ENCODE results near the gene HTR2A.
A peak's percentile ranks its signal among the peaks of the same experiment; 100 is the strongest.
"Not testable (repeated sequence)": the region's sequence is repeated elsewhere in the genome, so short reads cannot be mapped to it uniquely, and the experiment has no call there.

HTR2A gene

DNA sequence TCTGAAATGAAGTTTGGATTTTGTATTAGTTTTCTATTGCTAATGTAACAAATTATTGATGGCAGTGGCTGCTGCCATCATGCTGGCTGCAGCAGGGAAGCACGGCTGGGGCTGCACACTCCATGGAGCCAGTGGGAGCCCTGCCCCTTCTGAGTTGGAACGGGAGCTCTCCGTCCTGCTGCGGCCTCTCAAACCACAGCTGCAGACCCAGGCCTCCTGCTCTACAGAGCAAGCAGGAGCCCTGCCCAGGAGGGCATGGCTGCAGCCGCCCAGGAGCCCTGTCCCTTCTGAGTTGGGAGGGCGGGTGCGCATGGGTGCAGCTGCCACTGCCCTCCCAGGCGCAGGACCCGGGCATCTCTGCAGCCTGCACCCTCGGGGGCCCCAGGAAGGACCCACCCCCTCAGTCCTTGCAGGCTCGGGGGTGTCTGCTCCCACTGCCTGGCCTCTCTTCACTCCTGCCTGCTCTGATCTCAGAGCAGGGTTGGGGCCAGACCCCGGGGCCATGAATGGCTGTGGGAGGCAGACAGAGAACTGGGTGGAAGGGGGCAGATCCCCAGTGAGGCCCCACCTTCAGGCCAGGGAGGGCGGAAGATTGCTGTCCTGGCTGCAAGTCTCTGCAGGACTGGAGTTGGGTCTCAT is 78.9 kb downstream of the HTR2A start:
- H3K4me1 Mint-ChIP-seq (ENCODE audit: low read depth in 2 of 2), result no peaks in the 10 kb centered on the region
- no peaks in the 10 kb centered on the region for H3K36me3 Mint-ChIP-seq (ENCODE audit: insufficient read depth)
- peaks cover 0 to 3% of the 10 kb centered on the region in 2 donors for H3K9me3 Mint-ChIP-seq
- no peak overlapping the region for H3K27ac Mint-ChIP-seq
- DNase-seq (no peak), ATAC-seq (replicated peaks) (no peak)
- no peak overlapping the region for H3K4me3 Mint-ChIP-seq
- peaks cover 11 to 24% of the 10 kb centered on the region in 2 donors for H3K27me3 Mint-ChIP-seq

DNA sequence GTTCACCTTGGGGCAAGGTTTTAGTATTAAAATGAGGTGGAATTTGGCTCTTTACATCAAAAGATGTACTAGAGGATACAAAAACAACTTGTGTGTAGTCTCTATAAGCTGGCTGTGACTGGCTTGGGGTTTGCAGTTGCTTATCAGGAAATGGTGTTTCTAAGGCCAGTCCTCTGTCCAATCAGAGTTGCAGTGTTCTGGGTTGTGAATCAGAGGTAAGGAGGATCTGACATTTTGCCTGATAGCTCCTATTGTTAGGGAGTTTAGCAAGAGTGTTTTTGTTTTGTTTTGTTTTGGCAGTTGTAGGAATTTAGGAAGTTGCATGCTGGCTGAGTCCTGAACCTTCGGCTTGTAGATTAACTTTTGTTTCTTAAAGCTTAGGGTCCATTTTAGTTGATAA is 79.8 kb downstream of the HTR2A start:
- Mint-ChIP-seq H3K27ac (no peak overlapping the region), H3K4me3 (no peak overlapping the region), H3K4me1 (ENCODE audit: low read depth in 2 of 2) (no peaks in the 10 kb centered on the region), H3K36me3 (ENCODE audit: insufficient read depth) (no peaks in the 10 kb centered on the region), H3K27me3 (peaks cover 20 to 27% of the 10 kb centered on the region in 2 donors), H3K9me3 (peaks cover 4 to 11% of the 10 kb centered on the region in 2 donors)
- no peak for DNase-seq
- no peak for ATAC-seq (replicated peaks)

DNA sequence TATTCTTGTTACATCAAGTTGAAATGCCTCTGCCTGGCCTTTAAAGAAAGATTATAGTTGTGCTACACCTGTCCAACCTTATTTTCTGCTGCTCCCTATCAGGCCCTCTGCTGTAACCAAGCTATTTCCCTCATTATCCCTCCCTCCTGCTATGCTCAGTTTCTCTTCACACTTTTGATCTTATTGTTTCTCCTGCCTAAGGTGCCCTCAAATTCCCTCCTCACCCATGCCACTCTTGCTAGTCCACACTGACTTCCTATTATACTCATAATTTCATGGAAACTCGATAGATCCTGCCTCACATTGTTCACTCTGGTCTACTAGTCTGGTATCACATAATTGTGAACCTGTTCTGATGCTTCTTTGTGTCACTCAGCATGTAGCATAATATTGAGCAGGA is 80.5 kb downstream of the HTR2A start:
- DNase-seq, result no peak
- H3K27ac Mint-ChIP-seq, result no peak overlapping the region
- ATAC-seq (replicated peaks), result no peak

DNA sequence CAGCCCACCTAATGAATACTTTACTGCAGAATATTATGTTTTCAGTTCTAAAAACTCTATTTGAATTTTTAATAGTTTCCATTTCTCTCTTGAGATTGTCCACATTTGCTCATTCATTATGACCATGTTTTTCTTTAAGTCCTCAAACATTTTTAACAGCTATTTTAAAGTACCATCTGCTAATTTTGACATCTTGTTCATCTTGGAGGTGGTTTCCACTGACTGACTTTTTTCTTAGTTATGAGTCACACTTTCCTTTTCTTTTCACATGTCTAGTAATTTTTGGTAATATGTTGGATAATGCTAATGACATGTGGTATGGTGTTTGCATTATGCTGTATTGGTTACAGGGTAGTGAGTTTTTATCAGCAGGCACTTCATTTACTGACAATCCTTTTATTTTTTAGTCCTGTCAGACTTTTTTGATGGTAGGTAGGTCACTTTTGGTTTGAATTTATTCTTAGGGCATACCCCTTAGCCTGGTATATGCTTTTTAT is 84.5 kb downstream of the HTR2A start:
- Mint-ChIP-seq H3K36me3 (ENCODE audit: insufficient read depth) (no peaks in the 10 kb centered on the region), H3K4me3 (no peak overlapping the region), H3K27ac (no peak overlapping the region), H3K4me1 (ENCODE audit: low read depth in 2 of 2) (no peaks in the 10 kb centered on the region), H3K9me3 (peaks cover 5 to 15% of the 10 kb centered on the region in 2 donors), H3K27me3 (peaks cover 34 to 39% of the 10 kb centered on the region in 2 donors)
- ATAC-seq (replicated peaks), result no peak
- DNase-seq, result no peak

More for the DNA sequence above, 80.5 kb downstream of the HTR2A start:
- Mint-ChIP-seq H3K36me3 (ENCODE audit: insufficient read depth) (no peaks in the 10 kb centered on the region), H3K4me1 (ENCODE audit: low read depth in 2 of 2) (no peaks in the 10 kb centered on the region), H3K9me3 (peaks cover 5 to 15% of the 10 kb centered on the region in 2 donors), H3K4me3 (no peak overlapping the region), H3K27me3 (peaks cover 24 to 31% of the 10 kb centered on the region in 2 donors)

DNA sequence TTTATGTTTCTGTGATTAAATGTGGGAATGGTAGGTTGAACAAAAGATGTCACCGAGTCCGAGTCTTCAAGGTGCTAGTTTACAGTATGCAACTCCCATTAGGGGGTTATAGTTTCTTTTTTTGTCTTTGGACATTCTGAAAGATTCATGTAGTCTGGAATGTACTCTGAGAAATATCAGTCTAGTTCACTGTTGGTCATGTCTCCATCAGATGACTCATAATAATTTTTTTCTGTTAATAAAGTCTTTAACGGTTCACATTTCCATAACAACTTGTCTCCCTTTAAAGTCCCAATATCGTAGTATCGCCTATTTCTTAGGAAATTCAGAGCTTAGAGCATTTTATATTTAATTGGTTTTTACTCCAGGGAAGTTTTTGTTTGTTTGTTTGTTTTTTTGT is 86.4 kb downstream of the HTR2A start:
- Mint-ChIP-seq H3K36me3 (ENCODE audit: insufficient read depth) (no peaks in the 10 kb centered on the region), H3K4me3 (no peak overlapping the region), H3K4me1 (ENCODE audit: low read depth in 2 of 2) (no peaks in the 10 kb centered on the region), H3K27ac (no peak overlapping the region), H3K27me3 (peaks cover 25 to 40% of the 10 kb centered on the region in 2 donors), H3K9me3 (peaks cover 5 to 15% of the 10 kb centered on the region in 2 donors)
- ATAC-seq (replicated peaks) (no peak), DNase-seq (no peak)

DNA sequence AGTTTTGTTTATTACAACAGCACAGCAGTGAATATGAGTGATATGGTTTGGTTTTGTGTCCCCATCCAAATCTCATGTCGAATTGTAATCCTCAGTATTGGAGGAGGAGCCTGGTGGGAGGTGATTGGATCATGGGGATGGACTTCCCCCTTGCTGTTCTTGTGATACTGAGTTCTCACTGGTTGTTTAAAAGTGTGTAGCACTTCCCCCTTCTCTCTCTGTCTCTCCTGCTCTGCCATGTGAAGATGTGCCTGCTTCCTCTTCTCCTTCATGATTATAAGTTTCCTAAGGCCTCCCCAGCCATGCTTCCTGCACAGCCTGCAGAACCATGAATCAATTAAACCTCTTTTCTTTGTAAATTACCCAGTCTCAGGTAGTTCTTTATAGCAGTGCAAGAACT is 91.9 kb downstream of the HTR2A start:
- not testable (repeated sequence) for H3K4me1 Mint-ChIP-seq (ENCODE audit: low read depth in 2 of 2); ATAC-seq (replicated peaks); DNase-seq; H3K4me3 Mint-ChIP-seq; H3K27ac Mint-ChIP-seq; H3K36me3 Mint-ChIP-seq (ENCODE audit: insufficient read depth); H3K9me3 Mint-ChIP-seq
- H3K27me3 Mint-ChIP-seq, result peaks cover 9 to 23% of the 10 kb centered on the region in 2 donors

DNA sequence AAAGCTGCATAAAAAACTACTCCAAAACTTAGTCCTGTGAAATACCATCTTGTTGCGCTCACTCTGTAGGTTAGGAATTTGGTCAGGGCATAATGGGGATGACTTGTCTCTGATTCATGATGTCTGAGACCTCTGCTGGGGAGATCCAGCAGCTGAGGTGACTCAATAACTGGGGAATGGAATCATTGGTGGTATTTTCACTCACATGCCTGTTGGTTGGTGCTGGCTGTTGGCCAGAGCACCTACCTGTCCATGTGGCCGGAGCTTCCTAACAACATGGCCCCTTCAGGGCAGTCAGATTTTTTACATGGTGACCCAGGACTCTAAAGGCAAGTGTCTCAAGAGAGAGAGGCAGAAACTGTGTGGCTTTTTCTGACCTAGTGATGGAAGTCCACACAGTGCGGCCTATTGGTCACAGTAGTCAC is 92.5 kb downstream of the HTR2A start:
- no peak for ATAC-seq (replicated peaks)
- Mint-ChIP-seq H3K27ac (no peak overlapping the region), H3K4me3 (no peak overlapping the region), H3K4me1 (ENCODE audit: low read depth in 2 of 2) (no peaks in the 10 kb centered on the region), H3K36me3 (ENCODE audit: insufficient read depth) (no peaks in the 10 kb centered on the region), H3K27me3 (peaks cover 9 to 23% of the 10 kb centered on the region in 2 donors), H3K9me3 (no peaks in the 10 kb centered on the region)
- DNase-seq, result no peak

DNA sequence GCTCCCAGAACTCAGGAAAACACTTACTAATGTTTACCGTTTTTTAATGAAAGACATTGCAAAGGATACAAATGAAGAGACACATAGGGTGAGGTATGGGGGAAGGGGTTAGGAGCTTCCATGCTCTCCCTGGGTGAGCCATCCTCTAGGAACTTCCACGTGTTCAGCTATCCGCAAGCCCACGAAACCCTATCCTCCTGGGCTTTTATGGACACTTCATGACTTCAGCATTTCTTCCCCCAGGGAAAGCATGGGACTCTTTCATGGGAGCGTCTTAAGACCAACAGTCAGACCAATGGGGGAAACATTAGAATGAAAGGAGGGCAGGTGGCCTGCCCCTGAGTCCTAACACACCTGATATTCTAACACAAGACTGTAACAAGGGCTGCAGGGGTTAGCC is 93.3 kb downstream of the HTR2A start:
- ATAC-seq (replicated peaks), result no peak

DNA sequence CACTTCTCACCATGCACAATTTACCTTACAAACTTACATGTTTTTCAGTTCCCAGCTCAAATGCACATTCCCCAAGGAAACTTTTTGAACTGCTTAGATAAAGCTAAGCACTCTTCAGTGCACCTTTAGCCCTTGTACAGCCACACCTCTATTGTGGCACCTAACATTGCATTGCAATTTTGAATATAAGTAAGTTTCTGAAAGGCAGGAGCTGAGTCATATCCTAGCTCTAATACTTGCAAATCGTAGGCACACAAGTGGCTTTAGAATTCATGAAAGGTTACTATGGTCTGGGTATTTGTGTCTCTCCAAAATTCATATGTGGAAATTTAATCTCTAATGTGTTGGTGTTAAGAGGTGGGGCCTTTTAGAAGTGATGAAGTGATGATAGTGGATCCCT is 95.0 kb downstream of the HTR2A start:
- Mint-ChIP-seq H3K27me3 (peaks cover 0 to 10% of the 10 kb centered on the region in 2 donors), H3K36me3 (ENCODE audit: insufficient read depth) (no peaks in the 10 kb centered on the region), H3K4me3 (no peak overlapping the region), H3K27ac (no peak overlapping the region), H3K9me3 (no peaks in the 10 kb centered on the region), H3K4me1 (ENCODE audit: low read depth in 2 of 2) (peaks cover 3 to 6% of the 10 kb centered on the region in 2 donors)
- DNase-seq (no peak), ATAC-seq (replicated peaks) (no peak)

More for the DNA sequence above, 93.3 kb downstream of the HTR2A start:
- no peaks in the 10 kb centered on the region for H3K9me3 Mint-ChIP-seq
- no peaks in the 10 kb centered on the region for H3K4me1 Mint-ChIP-seq (ENCODE audit: low read depth in 2 of 2)
- no peak overlapping the region for H3K27ac Mint-ChIP-seq
- no peaks in the 10 kb centered on the region for H3K36me3 Mint-ChIP-seq (ENCODE audit: insufficient read depth)
- peaks cover 9 to 23% of the 10 kb centered on the region in 2 donors for H3K27me3 Mint-ChIP-seq
- no peak for DNase-seq
- H3K4me3 Mint-ChIP-seq, result no peak overlapping the region

DNA sequence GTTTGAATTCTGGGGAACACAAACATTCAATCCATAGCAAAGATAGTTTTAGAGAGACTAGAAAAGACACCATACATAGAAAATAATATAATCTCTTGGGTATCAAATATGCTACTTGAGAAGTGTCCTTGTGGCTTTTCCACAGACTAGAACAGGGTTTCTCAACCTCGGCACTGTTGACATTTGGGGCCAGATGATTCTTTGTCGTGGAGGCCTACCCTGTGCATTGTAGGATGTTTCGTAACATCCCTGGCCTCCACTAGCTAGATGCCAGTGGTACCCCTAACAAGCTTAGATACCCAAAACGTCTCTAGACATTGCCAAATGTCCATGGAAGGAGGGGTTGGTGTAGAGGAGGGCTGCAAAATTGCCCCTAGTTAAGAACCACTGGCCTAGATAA is 97.7 kb downstream of the HTR2A start:
- no peak for DNase-seq
- Mint-ChIP-seq H3K9me3 (no peaks in the 10 kb centered on the region), H3K27ac (no peak overlapping the region), H3K36me3 (ENCODE audit: insufficient read depth) (no peaks in the 10 kb centered on the region), H3K4me1 (ENCODE audit: low read depth in 2 of 2) (peaks cover 13 to 19% of the 10 kb centered on the region in 2 donors), H3K4me3 (no peak overlapping the region), H3K27me3 (peaks cover 0 to 7% of the 10 kb centered on the region in 2 donors)
- no peak for ATAC-seq (replicated peaks)

DNA sequence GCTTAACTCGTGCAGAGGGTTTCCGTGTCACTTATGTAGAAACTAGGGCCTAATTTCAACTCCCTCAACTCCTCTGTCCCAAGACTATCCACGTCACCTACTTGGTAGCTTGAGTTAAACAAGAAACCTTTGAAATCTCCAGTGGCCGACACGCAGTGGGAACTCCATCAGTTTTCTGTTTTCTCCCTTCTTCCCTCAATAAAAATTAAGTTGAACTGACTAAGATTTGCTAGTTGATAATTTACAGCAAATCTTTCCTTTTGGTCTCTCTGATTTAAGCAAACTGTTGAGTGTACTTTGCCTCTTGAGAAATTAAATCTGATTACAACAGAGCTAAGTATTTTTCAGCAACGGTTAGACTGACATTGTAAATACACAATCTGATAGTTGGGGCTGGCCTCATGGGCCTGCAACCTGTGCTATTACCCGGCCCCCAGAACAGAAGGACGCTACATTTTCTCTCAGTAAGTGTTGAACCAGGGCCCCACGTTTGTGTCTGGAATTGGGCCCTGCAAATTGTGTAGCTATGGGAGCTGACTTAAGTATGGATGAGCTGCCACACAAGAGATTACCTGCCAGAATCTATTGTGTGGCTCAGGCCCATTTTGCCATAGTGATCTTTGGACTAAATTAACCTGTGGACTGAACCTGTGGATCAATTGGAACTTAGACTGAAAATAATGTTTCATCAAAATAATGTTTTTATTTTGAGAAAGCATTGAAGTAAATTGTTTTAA is 99.2 kb downstream of the HTR2A start:
- peaks cover 19 to 25% of the 10 kb centered on the region in 2 donors for H3K4me1 Mint-ChIP-seq (ENCODE audit: low read depth in 2 of 2)
- no peaks in the 10 kb centered on the region for H3K9me3 Mint-ChIP-seq
- DNase-seq (no peak), ATAC-seq (replicated peaks) (no peak)
- H3K36me3 Mint-ChIP-seq (ENCODE audit: insufficient read depth), result no peaks in the 10 kb centered on the region
- peak overlapping the region; percentile 94 to 95 for H3K27ac Mint-ChIP-seq
- no peaks in the 10 kb centered on the region for H3K27me3 Mint-ChIP-seq
- peak overlapping the region; percentile 92 to 94 for H3K4me3 Mint-ChIP-seq

DNA sequence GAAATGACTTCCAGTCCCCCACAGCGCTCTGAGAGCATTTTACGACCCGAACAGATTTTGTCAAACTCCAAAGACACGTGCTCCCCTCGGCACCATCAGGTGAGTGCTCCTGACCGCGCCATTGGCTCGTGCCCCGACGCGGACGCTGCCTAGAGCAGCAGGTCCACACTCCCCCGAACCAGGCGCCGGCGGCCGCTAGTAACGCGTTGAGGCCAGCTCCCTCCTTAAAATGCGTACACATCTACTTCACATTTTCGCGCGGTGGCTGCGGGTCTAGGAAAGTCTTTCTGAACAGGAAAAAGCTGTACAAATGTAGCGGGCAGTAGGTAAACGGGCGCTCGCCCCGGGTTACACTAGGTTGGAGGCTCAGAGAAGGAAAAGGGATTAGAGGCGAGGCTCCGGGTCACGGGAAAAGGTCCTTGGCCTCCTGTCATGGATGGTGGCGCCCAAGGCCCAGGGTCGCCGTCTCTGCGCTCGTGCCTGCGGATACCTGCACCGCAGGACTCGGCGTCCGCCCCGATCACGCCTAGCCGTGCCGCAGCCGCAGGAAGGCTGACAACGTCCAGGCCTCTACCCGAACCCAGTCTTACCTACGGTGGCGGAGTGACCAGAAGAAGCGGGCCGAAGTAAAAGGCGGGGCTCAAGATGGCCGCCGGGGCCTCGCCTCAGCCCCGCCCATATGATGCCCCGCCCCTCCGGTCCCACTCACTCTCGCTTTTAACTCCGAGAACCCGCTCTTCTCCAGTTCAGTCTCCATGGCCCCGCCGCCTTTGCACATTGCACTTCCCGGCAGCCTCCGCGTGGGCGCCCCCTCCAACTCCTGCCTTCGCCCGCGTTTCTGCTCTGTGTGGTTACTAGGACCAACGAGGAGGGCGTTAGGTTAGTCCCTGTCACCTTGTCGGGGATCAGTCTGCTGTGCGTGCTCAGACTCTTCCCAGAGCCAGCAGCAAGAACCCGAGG is 100.1 kb downstream of the HTR2A start, which contains the start of gene ESD:
ESD (minus strand) TSS at position 647 of the 960 bp plus-strand sequence. CDS start 5,748 bp downstream, outside the sequence.
- no peaks in the 10 kb centered on the region for H3K36me3 Mint-ChIP-seq (ENCODE audit: insufficient read depth)
- peaks cover 19 to 25% of the 10 kb centered on the region in 2 donors for H3K4me1 Mint-ChIP-seq (ENCODE audit: low read depth in 2 of 2)
- H3K9me3 Mint-ChIP-seq, result no peaks in the 10 kb centered on the region
- ATAC-seq (replicated peaks) (peak; percentile 89), DNase-seq (peak; percentile 81 to 83 (median 83))
- H3K27ac Mint-ChIP-seq, result peak within 1 kb of the TSS; percentile 94 to 95
- no peaks in the 10 kb centered on the region for H3K27me3 Mint-ChIP-seq
- peak within 1 kb of the TSS; percentile 92 to 94 for H3K4me3 Mint-ChIP-seq

DNA sequence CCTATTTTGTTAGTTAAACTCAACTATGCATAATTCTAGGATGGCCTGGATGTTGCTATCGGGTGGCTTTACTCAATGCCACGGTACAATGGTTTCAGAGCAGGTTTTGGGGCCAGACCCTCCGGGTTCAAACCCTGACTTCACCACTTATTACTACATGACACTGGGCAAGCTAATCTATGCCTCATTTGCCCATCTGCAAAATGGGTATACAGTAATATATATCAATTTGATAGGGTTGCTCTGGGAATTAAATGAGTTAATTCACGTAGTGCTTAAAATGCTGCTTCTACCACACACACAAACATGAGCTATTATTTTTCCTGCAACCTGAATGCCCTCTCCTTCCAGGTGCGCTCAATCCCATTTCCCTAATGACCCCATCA is 100.7 kb downstream of the HTR2A start:
- no peaks in the 10 kb centered on the region for H3K36me3 Mint-ChIP-seq (ENCODE audit: insufficient read depth)

More for the DNA sequence above, 100.7 kb downstream of the HTR2A start:
- Mint-ChIP-seq H3K9me3 (no peaks in the 10 kb centered on the region), H3K4me1 (ENCODE audit: low read depth in 2 of 2) (peaks cover 19 to 25% of the 10 kb centered on the region in 2 donors), H3K27me3 (no peaks in the 10 kb centered on the region), H3K4me3 (peak overlapping the region; percentile 92 to 94), H3K27ac (peak overlapping the region; percentile 94 to 95)
- no peak for DNase-seq
- ATAC-seq (replicated peaks), result no peak

Data from effector memory CD8-positive, alpha-beta T cell (primary cell).